Esophagus muscularis mucosa (tissue), 4 donors: ENCODE data around the gene LANCL1. TPM values are rescaled to one million over a fixed set of nuclear protein-coding genes. Genes with fewer than 3 reads are reported as not detected.
"Not testable (repeated sequence)": the region's sequence is repeated elsewhere in the genome, so short reads cannot be mapped to it uniquely, and the experiment has no call there.

Experiments
- DNase-seq: peaks from one replicate; pipeline ENCODE4 v3.0.0-alpha.2; 2017; ENCODE audit errors: extremely low spot score
- H3K27ac ChIP-seq, 4 donors: fragments of 200-600 bp; sonication (generic); replicated peaks in 1 of 4; 1 replicate in 3 of 4; 2 replicates in 1 of 4; pipeline ENCODE4 v1.5.1; 2016 to 2019; ENCODE audit warnings: mild to moderate bottlenecking in 1 of 4
- H3K27me3 ChIP-seq, 4 donors: fragments of 200-600 bp; sonication (generic); one replicate each; pipeline versions ENCODE4 v1.5.1 to v1.6.0; 2016 to 2019
- H3K36me3 ChIP-seq, 4 donors: fragments of 200-600 bp; sonication (generic); one replicate each; pipeline ENCODE4 v1.5.1; 2016 to 2019
- H3K4me1 ChIP-seq, 4 donors: fragments of 200-600 bp; sonication (generic); one replicate each; pipeline ENCODE4 v1.5.1; 2016 to 2019
- H3K4me3 ChIP-seq, 4 donors: fragments of 200-600 bp; sonication (generic); 1 replicate in 2 of 4; 2 replicates in 2 of 4; pipeline ENCODE4 v1.5.1; 2016 to 2019; ENCODE audit warnings: mild to moderate bottlenecking in 4 of 4, moderate library complexity in 1 of 4
- H3K9me3 ChIP-seq, 4 donors: fragments of 200-600 bp; sonication (generic); 1 replicate in 3 of 4; 2 replicates in 1 of 4; pipeline ENCODE4 v1.5.1; 2016 to 2019
- EP300 ChIP-seq: sonication (generic); formaldehyde crosslinking; IDR thresholded peaks from one replicate; pipeline ENCODE4 v1.6.1; 2017; ENCODE audit warnings: antibody characterized with exemption
- POLR2A ChIP-seq: fragments of 450-650 bp; IDR thresholded peaks from one replicate; pipeline ENCODE4 v1.6.1; 2017; ENCODE audit warnings: antibody characterized with exemption, moderate library complexity, mild to moderate bottlenecking, low read depth
- POLR2AphosphoS5 ChIP-seq, 2 donors: sonication (generic); formaldehyde crosslinking; IDR thresholded peaks; one replicate each; pipeline ENCODE4 v1.6.1; 2017; ENCODE audit warnings: antibody characterized with exemption in 2 of 2
- WGBS: methylation state at CpG from one replicate; pipeline ENCODE4 v1.1.5; 2018; 5-methylcytosine and 5-hydroxymethylcytosine counted together
- intact Hi-C: fragments of 100-400 bp; cut with DNase I; formaldehyde crosslinking; loops from one replicate; pipeline ENCODE4 v1.15.1; 2023
- total RNA-seq, 4 donors: library from RNA; depleted of rRNA; stranded (reverse); fragments of >200 nt; gene quantifications; one replicate each; pipeline versions ENCODE4 v1.1.0 to v1.2.1, GENCODE V29; 2016
- TF ChIP-seq, protein P1 (sequence below), 3 experiments: fragments of 200-600 bp in 2 of 3; fragments of 450-650 bp in 1 of 3; sonication (generic) in 2 of 3; IDR thresholded peaks; one replicate each; pipeline ENCODE4 v1.5.1; 2017 to 2019; ENCODE audit warnings: antibody characterized with exemption in 3 of 3, mild to moderate bottlenecking in 2 of 3, moderate library complexity in 1 of 3

The LANCL1 gene
- total RNA-seq, 4 donors from 2014 or later, result 27.4 to 29.9 (median 27.8) TPM

- intact Hi-C loops, result no loop called here
- WGBS, result 98% methylated on average over 1 of the region's 1 CpG
- Histone ChIP-seq H3K4me3 (no peak overlapping the region), H3K36me3 (peaks cover 47 to 98% (median 78%) of the 10 kb centered on the region in 4 donors), H3K27me3 (no peaks in the 10 kb centered on the region), H3K4me1 (no peaks in the 10 kb centered on the region), H3K9me3 (no peaks in the 10 kb centered on the region), H3K27ac (no peak overlapping the region)
- TF ChIP-seq, protein P1, sequence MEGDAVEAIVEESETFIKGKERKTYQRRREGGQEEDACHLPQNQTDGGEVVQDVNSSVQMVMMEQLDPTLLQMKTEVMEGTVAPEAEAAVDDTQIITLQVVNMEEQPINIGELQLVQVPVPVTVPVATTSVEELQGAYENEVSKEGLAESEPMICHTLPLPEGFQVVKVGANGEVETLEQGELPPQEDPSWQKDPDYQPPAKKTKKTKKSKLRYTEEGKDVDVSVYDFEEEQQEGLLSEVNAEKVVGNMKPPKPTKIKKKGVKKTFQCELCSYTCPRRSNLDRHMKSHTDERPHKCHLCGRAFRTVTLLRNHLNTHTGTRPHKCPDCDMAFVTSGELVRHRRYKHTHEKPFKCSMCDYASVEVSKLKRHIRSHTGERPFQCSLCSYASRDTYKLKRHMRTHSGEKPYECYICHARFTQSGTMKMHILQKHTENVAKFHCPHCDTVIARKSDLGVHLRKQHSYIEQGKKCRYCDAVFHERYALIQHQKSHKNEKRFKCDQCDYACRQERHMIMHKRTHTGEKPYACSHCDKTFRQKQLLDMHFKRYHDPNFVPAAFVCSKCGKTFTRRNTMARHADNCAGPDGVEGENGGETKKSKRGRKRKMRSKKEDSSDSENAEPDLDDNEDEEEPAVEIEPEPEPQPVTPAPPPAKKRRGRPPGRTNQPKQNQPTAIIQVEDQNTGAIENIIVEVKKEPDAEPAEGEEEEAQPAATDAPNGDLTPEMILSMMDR (IDR thresholded peaks at IDR 0.05), result no peak
- TF ChIP-seq EP300 (no peak), POLR2AphosphoS5 (IDR thresholded peaks at IDR 0.05) (no peak), POLR2A (no peak)
- no peak for DNase-seq
Measured at GRCh38 chr2:210435439-210435838, 41.1 kb downstream of the LANCL1 start.

DNA sequence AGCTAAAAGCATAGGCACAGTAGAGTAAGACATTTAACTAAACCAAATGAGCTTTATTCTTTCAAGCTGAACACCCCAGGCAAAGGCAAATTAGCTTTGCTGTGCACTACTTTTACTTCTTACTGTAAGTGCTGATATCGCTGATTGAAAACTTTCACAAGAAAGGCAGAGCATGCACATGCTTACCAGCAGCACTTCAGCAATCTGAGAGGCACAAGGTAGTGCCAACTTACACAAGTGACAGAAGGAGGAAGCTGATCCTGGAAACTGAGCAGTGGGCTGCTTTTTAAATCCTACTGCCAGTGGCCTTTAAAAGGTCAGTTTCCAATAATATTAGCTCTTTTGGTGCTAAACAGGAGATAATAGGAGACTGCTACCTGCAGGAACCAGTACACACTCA, 43.9 kb downstream of the LANCL1 start:
- 95% methylated on average over 1 of the region's 1 CpG for WGBS
- no peak for DNase-seq
- Histone ChIP-seq H3K27me3 (no peaks in the 10 kb centered on the region), H3K27ac (no peak overlapping the region), H3K4me1 (no peaks in the 10 kb centered on the region), H3K9me3 (peaks cover 0 to 7% (median 2%) of the 10 kb centered on the region in 4 donors), H3K36me3 (peaks cover 51 to 97% (median 67%) of the 10 kb centered on the region in 4 donors), H3K4me3 (no peak overlapping the region)
- intact Hi-C loops, result no loop called here
- TF ChIP-seq, protein P1 (IDR thresholded peaks at IDR 0.05), result no peak
- no peak for TF ChIP-seq POLR2AphosphoS5 (IDR thresholded peaks at IDR 0.05)
- no peak for TF ChIP-seq EP300
- TF ChIP-seq POLR2A, result no peak

GRCh38 chr2:210429403-210430137, 47.0 kb downstream of the LANCL1 start:
- Histone ChIP-seq H3K4me1 (no peaks in the 10 kb centered on the region), H3K27ac (no peak overlapping the region), H3K27me3 (no peaks in the 10 kb centered on the region), H3K36me3 (peaks cover 27 to 74% (median 39%) of the 10 kb centered on the region in 4 donors), H3K4me3 (no peak overlapping the region), H3K9me3 (peaks cover 0 to 33% (median 22%) of the 10 kb centered on the region in 4 donors)
- 88% methylated on average over 2 of the region's 2 CpGs for WGBS
- no peak for DNase-seq
- intact Hi-C loops, result no loop called here
- TF ChIP-seq POLR2AphosphoS5 (IDR thresholded peaks at IDR 0.05) (no peak), EP300 (no peak), POLR2A (no peak)
- TF ChIP-seq, protein P1 (IDR thresholded peaks at IDR 0.05), result no peak

- Histone ChIP-seq H3K4me1 (no peaks in the 10 kb centered on the region), H3K27me3 (no peaks in the 10 kb centered on the region), H3K4me3 (no peak overlapping the region), H3K9me3 (peaks cover 0 to 40% (median 25%) of the 10 kb centered on the region in 4 donors), H3K27ac (no peak overlapping the region), H3K36me3 (peaks cover 18 to 64% (median 29%) of the 10 kb centered on the region in 4 donors)
- no peak for DNase-seq
- 55% methylated on average over 5 of the region's 5 CpGs for WGBS
- no peak for TF ChIP-seq POLR2A
- no peak for TF ChIP-seq POLR2AphosphoS5 (IDR thresholded peaks at IDR 0.05)
- TF ChIP-seq, protein P1 (IDR thresholded peaks at IDR 0.05), result no peak
- TF ChIP-seq EP300, result no peak
- intact Hi-C loops, result no loop called here
Measured at GRCh38 chr2:210428393-210429179, 48.0 kb downstream of the LANCL1 start.

- peaks cover 7 to 51% (median 17%) of the 10 kb centered on the region in 4 donors for H3K36me3 ChIP-seq
- DNase-seq, H3K4me3 ChIP-seq, H3K4me1 ChIP-seq, intact Hi-C loops, H3K27me3 ChIP-seq, H3K27ac ChIP-seq: not testable (repeated sequence)
- WGBS, result 97% methylated on average over 6 of the region's 6 CpGs
- H3K9me3 ChIP-seq, result peaks cover 0 to 40% (median 25%) of the 10 kb centered on the region in 4 donors
Measured at GRCh38 chr2:210427309-210427708, 49.2 kb downstream of the LANCL1 start.
